ENCODE results near the gene ITIH6. TPM values are rescaled to one million over a fixed set of nuclear protein-coding genes. Genes with fewer than 3 reads are reported as not detected.
A peak's percentile ranks its signal among the peaks of the same experiment; 100 is the strongest.
"Not testable (repeated sequence)": the region's sequence is repeated elsewhere in the genome, so short reads cannot be mapped to it uniquely, and the experiment has no call there.

Gene ITIH6
- total RNA-seq, 1 experiment from 2014 or later, result not detected

GRCh38 chrX:54746928-54747327, 51.1 kb downstream of the ITIH6 start:
- H3K27ac Mint-ChIP-seq (ENCODE audit: unreplicated experiment), result no peak overlapping the region
- BruUV-seq (replicated peaks), result no TSS peak
- no peaks in the 10 kb centered on the region for H3K36me3 Mint-ChIP-seq (ENCODE audit: insufficient read depth, unreplicated experiment)
- no peak for TF ChIP-seq CTCF (IDR thresholded peaks at IDR 0.05; ENCODE audit: unreplicated experiment)
- no peaks in the 10 kb centered on the region for H3K4me1 Mint-ChIP-seq (ENCODE audit: low read depth, unreplicated experiment)
- DNase-seq, result no peak
- no peak overlapping the region for H3K4me3 Mint-ChIP-seq (ENCODE audit: low read depth, unreplicated experiment)
- CTCF ChIA-PET, result no interaction called here
- H3K9me3 Mint-ChIP-seq (ENCODE audit: low read depth, unreplicated experiment), result no peaks in the 10 kb centered on the region
- intact Hi-C loops (cut with micrococcal nuclease; ENCODE audit: unreplicated experiment), result no loop called here
- H3K27me3 Mint-ChIP-seq (ENCODE audit: unreplicated experiment), result no peaks in the 10 kb centered on the region

GRCh38 chrX:54745676-54746075, 52.4 kb downstream of the ITIH6 start:
- CTCF ChIA-PET, result no interaction called here
- no peaks in the 10 kb centered on the region for H3K9me3 Mint-ChIP-seq (ENCODE audit: low read depth, unreplicated experiment)

GRCh38 chrX:54738567-54738966, 59.5 kb downstream of the ITIH6 start:
- intact Hi-C loops (cut with micrococcal nuclease; ENCODE audit: unreplicated experiment); DNase-seq; H3K9me3 Mint-ChIP-seq (ENCODE audit: low read depth, unreplicated experiment); BruUV-seq (replicated peaks); H3K4me3 Mint-ChIP-seq (ENCODE audit: low read depth, unreplicated experiment); H3K27ac Mint-ChIP-seq (ENCODE audit: unreplicated experiment); H3K4me1 Mint-ChIP-seq (ENCODE audit: low read depth, unreplicated experiment); H3K36me3 Mint-ChIP-seq (ENCODE audit: insufficient read depth, unreplicated experiment): not testable (repeated sequence)
- H3K27me3 Mint-ChIP-seq (ENCODE audit: unreplicated experiment), result peaks cover 25% of the 10 kb centered on the region
- CTCF ChIA-PET, result interaction anchor here (0.5 kb wide), 1 partner anchor 409 kb away, joined by 5 read pairs; no protein-coding TSS in a partner anchor

More at GRCh38 chrX:54745676-54746075, 52.4 kb downstream of the ITIH6 start:
- no peak overlapping the region for H3K4me3 Mint-ChIP-seq (ENCODE audit: low read depth, unreplicated experiment)
- no peak for DNase-seq
- TF ChIP-seq CTCF (IDR thresholded peaks at IDR 0.05; ENCODE audit: unreplicated experiment), result no peak
- BruUV-seq (replicated peaks), result no TSS peak
- H3K27ac Mint-ChIP-seq (ENCODE audit: unreplicated experiment), result no peak overlapping the region
- intact Hi-C loops (cut with micrococcal nuclease; ENCODE audit: unreplicated experiment), result no loop called here
- H3K4me1 Mint-ChIP-seq (ENCODE audit: low read depth, unreplicated experiment), result no peaks in the 10 kb centered on the region
- H3K36me3 Mint-ChIP-seq (ENCODE audit: insufficient read depth, unreplicated experiment), result no peaks in the 10 kb centered on the region
- no peaks in the 10 kb centered on the region for H3K27me3 Mint-ChIP-seq (ENCODE audit: unreplicated experiment)

- H3K9me3 Mint-ChIP-seq (ENCODE audit: low read depth, unreplicated experiment); H3K27ac Mint-ChIP-seq (ENCODE audit: unreplicated experiment); intact Hi-C loops (cut with micrococcal nuclease; ENCODE audit: unreplicated experiment); BruUV-seq (replicated peaks); CTCF ChIA-PET; H3K36me3 Mint-ChIP-seq (ENCODE audit: insufficient read depth, unreplicated experiment); H3K4me1 Mint-ChIP-seq (ENCODE audit: low read depth, unreplicated experiment); DNase-seq; H3K4me3 Mint-ChIP-seq (ENCODE audit: low read depth, unreplicated experiment): not testable (repeated sequence)
- H3K27me3 Mint-ChIP-seq (ENCODE audit: unreplicated experiment), result peaks cover 25% of the 10 kb centered on the region
Observed at GRCh38 chrX:54736298-54736942, 61.6 kb downstream of the ITIH6 start.

GRCh38 chrX:54721424-54721823, 76.6 kb downstream of the ITIH6 start:
- Mint-ChIP-seq H3K27ac (ENCODE audit: unreplicated experiment) (peak overlapping the region; percentile 82), H3K9me3 (ENCODE audit: low read depth, unreplicated experiment) (peaks cover 4% of the 10 kb centered on the region), H3K4me1 (ENCODE audit: low read depth, unreplicated experiment) (peaks cover 23% of the 10 kb centered on the region), H3K27me3 (ENCODE audit: unreplicated experiment) (no peaks in the 10 kb centered on the region), H3K36me3 (ENCODE audit: insufficient read depth, unreplicated experiment) (no peaks in the 10 kb centered on the region), H3K4me3 (ENCODE audit: low read depth, unreplicated experiment) (no peak overlapping the region)
- intact Hi-C loops (cut with micrococcal nuclease; ENCODE audit: unreplicated experiment), result no loop called here
- TF ChIP-seq CTCF (IDR thresholded peaks at IDR 0.05; ENCODE audit: unreplicated experiment), result no peak
- peak; percentile 27 for DNase-seq
- BruUV-seq (replicated peaks), result no TSS peak
- CTCF ChIA-PET, result interaction anchor here (0.6 to 1.2 kb wide), 5 partner anchors 11 to 450 kb away, joined by 3 to 4 read pairs (median 3); no protein-coding TSS in a partner anchor
